NCI-H1436 (cell line): ENCODE data around the gene ST7.

Source experiments
- DNase-seq: peaks from one replicate; lab custom pipeline; 2025; lab: John Stamatoyannopoulos, UW

Gene ST7

DNA sequence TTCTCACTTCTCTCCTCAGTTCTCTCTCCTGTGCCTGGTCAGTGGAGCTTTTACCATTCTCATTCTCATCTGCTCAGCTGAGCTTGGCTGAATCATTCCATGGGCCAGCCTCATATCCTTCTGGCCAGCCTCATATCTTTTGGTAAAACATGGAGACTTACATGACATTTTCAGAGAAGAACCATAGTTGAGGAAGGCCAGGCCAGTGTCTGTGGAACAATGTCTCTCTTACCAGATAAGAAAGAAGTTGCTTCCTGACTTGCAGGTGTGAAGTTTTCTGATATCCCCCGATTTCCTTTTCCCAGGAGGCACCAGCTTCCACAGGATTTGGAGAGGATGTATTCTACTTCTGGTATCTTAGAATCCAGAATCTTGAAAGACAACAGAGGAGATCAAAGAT, 24.7 kb downstream of the ST7 start:
- no peak for DNase-seq

DNA sequence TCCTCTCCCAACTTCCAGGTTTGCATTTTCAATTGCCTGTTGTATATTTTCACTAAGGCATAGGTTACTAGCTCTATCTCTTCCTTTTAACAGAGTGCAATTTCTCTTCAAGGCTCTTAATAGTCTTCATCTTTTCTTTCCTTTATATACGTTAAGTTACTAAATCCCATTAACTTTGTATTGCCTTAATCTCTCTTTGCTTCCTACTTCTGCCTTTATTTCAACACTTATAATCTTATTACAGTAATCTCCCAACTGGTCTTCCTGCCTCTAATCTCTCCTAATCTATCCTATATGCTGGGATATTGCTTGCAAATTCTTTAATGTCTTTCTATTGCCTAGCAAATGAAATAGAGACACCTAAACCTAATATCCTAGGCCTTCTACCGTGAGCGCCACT, 26.1 kb downstream of the ST7 start:
- no peak for DNase-seq

GRCh38 chr7:116980354-116980753, 27.1 kb downstream of the ST7 start:
- no peak for DNase-seq

DNA sequence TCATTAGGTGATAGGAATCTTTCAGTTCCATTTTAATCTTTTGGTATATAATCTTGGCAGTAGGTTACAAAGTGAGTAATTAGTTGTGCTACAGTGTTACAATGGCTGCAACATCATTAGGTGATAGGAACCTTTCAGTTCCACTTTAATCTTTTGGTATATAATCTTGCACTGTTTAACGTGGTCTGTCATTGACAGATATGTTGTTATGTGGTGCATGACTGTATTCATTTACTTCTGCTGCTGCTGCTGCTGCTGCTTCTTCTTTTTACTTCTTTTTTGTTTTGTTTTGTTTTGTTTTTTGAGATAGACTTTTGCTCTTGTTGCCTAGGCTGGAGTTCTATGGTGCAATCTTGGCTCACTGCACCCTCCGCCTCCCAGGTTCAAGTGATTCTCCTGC, 28.6 kb downstream of the ST7 start:
- no peak for DNase-seq

GRCh38 chr7:116984511-116984910, 31.2 kb downstream of the ST7 start:
- DNase-seq = no peak

DNA sequence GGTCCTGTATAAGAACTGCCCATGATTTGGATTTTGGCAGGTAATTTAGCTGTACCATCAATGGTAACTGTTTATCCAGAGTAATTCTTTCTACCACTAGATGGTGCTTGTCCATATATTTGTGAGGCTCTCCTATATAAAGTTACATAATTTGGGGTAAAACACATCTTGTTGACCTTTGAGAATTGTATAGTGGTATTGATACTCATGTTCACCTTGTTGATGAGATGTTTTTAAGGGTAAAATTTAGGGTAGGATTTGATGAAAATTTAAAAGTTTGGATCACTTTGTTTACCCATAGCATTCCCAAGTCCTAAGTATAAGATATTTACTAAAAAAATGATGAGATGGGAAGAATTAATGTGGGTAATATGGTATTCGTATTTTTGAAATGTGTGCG, 31.6 kb downstream of the ST7 start:
- peak; percentile 45 for DNase-seq

GRCh38 chr7:116985575-116985974, 32.3 kb downstream of the ST7 start:
- DNase-seq = no peak

DNA sequence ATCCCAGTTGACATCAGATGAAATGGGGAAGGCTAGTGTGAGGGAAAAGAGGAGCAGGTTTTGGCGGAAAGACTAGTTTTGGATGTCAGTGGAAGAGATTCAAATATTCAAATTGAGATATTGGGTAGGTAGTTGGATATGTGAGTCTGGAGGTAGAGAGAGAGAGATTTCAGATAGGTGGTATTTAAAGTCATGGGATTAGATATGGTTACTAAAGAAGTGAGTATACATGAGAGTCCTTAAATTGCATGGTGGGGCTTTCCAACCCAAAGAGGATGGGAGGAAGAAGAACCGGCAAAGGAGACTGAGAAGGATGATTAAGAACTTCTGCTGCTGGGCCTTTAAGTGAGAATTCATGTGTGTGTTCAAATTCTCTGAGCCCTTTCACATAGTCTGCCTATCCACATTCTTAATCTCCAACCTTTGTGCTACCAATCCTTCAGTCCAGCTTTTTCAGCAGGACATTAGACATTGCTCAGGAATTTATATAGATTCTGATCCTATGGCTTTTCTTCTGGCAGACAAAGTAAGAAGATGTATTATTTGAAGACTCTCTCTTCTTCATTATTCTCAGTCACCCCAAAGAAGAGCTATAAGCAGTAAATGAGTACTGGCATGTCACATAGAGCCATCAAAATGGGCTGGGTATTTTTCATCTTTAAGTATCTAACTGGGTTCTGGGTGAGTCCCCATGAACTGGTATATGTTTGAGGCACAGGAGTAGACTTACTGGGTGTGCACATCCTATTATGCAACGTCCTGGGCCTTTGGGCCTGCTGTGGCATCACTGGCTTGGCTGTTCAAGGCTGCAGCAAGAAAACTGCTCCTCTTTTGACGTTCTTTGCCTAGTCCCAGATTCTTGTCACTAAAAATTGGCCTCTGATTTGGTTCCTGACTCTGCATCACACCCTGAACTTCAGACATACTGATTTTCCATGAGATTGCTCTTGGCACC, 33.6 kb downstream of the ST7 start:
- no peak for DNase-seq

DNA sequence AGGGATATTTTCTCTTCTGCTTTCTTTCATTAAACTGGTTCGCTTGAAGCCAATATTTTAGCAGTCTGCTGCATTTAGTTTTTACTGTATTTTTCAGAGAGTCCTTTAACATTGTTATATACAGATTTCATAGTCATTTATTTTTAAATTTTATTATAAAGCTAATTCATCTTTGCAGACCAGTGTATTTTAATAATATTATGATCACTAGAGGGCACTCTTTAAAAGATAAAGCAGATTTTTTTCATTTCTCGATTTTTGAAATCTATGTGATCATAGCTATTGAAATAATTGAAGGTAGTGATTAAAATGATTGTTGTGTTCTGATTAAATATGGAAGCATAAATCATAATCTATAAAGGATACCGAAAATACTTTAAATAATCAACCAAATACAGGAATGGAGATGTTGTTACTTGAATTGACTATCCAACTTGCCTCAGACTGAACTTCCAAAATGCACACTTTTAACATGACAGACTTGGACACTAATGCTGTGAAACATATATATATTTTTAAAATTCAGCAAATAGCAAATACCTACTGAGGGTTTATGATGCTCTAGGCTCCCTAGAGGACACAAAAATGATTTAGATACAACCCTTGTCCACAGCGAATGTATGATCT, 35.2 kb downstream of the ST7 start:
- peak; percentile 8 for DNase-seq

DNA sequence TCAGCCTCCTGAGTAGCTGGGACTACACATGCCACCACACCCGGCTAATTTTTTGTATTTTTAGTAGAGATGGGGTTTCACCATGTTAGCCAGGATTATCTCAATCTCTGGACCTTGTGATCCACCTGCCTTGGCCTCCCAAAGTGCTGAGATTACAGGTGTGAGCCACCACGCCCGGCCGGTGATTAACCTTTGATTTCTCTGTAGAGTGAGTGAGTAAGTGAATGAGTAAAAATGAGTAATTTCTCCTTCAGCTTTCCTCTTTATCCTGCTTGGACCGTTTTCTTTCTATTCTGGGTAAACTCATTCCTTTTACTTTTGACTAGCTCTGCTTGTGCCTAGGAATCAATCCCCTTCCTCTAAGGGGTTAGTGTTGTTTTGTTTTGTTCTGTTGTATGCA, 36.8 kb downstream of the ST7 start:
- DNase-seq = no peak

- DNase-seq = no peak
Measured at GRCh38 chr7:116991233-116991632, 37.9 kb downstream of the ST7 start.

GRCh38 chr7:116994611-116995010, 41.3 kb downstream of the ST7 start:
- DNase-seq = no peak

DNA sequence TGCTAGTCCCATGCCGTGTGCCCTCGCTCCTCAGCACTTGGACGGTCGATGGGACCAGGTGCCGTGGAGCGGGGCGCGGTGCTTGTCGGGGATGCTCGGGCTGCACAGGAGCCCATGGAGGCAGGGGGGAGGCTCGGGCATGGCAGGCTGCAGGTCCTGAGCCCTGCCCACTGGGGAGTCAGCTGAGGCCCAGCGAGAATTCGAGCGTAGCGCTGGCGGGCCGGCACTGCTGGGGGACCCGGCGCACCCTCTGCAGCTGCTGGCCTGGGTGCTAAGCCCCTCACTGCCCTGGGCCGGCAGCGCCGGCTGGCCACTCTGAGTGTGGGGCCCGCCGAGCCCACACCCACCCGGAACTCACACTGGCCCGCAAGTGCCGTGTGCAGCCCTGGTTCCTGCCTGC, 44.7 kb downstream of the ST7 start:
- no peak for DNase-seq

GRCh38 chr7:116998567-116999175, 45.4 kb downstream of the ST7 start:
- DNase-seq = no peak

DNA sequence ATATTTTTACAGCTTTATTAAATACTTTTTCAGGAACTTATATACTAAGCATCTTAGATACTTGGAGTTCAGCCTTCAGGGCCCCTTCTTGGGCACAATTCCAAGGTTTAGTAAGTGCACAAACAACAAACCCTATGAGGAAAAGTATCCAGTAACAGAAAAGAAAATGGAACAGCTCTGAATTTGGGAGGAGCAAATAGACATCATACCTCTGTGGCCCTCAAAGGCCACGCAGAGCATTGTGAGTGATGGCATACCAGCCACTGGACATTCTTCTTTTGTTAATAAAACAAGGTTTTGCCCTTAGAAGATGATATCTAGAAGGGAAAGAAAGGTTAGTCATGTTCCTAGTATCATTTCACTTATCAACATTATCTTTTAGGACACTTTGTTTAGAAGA, 46.0 kb downstream of the ST7 start:
- DNase-seq = no peak

DNA sequence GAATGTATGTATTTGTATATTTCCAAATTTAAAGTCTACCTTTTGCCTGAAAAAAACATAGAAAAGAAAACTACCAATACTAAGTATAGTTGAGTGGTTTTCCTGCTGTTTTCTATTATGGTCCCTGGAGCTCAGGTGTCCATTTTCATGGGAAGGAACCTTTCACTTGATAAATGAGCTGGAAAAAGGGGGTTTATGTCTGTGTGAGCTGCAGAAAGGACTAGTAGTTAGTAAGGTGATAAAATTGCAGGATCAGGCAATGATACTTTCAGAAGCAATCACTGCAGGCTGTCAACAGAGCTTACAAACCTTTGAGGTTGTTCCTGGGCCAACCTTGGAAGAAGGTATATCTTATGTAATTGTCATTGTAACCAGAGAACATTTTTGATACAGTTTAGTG, 48.0 kb downstream of the ST7 start:
- DNase-seq = no peak

DNA sequence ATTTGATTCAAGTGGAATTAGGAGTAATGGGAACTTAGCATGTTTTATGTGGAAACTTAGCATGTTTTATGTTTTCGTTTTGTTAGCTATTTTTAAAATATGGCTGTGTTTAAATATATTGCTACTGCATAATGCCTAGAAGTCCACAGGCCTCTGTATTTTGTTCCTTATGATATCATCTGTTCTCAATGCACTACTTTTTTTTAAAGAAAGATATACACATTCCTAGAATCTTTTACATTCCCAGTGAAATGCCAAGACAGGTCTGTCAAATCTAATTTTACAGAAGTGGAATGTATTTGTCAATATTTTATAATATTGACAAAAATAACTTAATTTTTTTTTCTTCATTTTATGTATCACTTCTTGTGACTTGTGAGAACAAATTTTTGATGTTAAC, 51.6 kb downstream of the ST7 start:
- DNase-seq = no peak

- DNase-seq = no peak
Measured at GRCh38 chr7:117005449-117005848, 52.1 kb downstream of the ST7 start.

DNA sequence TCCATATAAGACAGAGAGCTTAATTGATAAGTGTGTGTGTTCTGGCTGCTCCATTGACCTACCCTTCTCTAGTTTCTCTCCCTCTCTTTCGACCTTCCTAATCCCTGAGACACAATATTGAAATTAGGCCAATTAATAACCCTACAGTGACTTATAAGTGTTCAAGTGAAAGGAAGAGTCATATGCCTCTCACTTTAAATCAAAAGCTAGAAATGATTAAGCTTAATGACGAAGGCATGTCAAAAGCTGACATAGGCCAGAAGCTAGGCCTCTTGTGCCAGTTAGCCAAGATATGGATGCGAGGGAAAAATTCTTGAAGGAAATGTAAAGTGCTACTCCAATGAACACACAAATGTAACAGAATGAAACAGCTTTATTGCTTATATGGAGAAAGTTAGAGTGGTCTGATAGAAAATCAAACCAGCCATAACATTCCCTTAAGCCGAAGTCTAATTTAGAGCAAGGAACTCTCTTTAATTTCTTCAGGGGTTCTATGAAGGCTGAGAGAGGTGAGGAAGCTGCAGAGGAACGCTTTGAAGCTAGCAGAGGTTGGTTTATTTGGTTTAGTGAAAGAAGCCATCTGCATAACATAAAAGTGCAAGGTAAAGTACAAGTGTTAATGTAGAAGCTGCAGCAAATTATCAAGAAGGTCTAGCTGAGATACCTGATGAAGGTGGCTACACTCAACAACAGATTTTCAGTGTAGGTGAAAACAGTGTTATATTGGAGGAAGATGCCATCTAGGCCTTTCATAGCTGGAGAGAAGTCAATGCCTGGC, 53.8 kb downstream of the ST7 start:
- DNase-seq = no peak

- no peak for DNase-seq
Measured at GRCh38 chr7:117008118-117008885, 55.0 kb downstream of the ST7 start.

GRCh38 chr7:117008886-117009531, 55.7 kb downstream of the ST7 start:
- DNase-seq = no peak
